ENCODE data around the gene TM2D3. TPM values are rescaled to one million over a fixed set of nuclear protein-coding genes. Genes with fewer than 3 reads are reported as not detected.
A peak's percentile ranks its signal among the peaks of the same experiment; 100 is the strongest.

Gene TM2D3
- total and polyA plus RNA-seq, 10 donors: 33.6 to 97.4 (median 52.5) TPM

- no peak for DNase-seq
- peaks cover 0 to 36% (median 4%) of the 10 kb centered on the region in 6 donors for H3K36me3 ChIP-seq
- H3K27me3 ChIP-seq (replicated peaks in 1 of 7): no peaks in the 10 kb centered on the region
- TF ChIP-seq CTCF (IDR thresholded peaks at IDR 0.05 in 8 of 11, conservative IDR thresholded peaks at IDR 0.05 in 3 of 11) (no peak), POLR2A (IDR thresholded peaks at IDR 0.05) (no peak), POLR2AphosphoS5 (IDR thresholded peaks at IDR 0.05) (no peak)
- intact Hi-C loops (cut with DNase I; ENCODE audit: low total_unique reads): no loop called here
- WGBS, 5 donors: 58 to 77% (median 64%) methylated on average over 8 of the region's 8 CpGs
- H3K27ac ChIP-seq: peak overlapping the region in 1 of 8 donors; percentile 99
- H3K4me1 ChIP-seq: peaks cover 22 to 48% (median 38%) of the 10 kb centered on the region in 6 donors
- H3K4me3 ChIP-seq: no peak overlapping the region
- H3K9me3 ChIP-seq: no peaks in the 10 kb centered on the region
Observed at GRCh38 chr15:101654171-101654570, 2.0 kb upstream of the TM2D3 start.

GRCh38 chr15:101652786-101653430 is 727 bp upstream of the TM2D3 start:
- DNase-seq: peak; percentile 72
- H3K36me3 ChIP-seq: peaks cover 0 to 41% (median 15%) of the 10 kb centered on the region in 6 donors
- 33 to 44% (median 37%) methylated on average over 35 to 42 of the region's 42 CpGs for WGBS, 5 donors

DNA sequence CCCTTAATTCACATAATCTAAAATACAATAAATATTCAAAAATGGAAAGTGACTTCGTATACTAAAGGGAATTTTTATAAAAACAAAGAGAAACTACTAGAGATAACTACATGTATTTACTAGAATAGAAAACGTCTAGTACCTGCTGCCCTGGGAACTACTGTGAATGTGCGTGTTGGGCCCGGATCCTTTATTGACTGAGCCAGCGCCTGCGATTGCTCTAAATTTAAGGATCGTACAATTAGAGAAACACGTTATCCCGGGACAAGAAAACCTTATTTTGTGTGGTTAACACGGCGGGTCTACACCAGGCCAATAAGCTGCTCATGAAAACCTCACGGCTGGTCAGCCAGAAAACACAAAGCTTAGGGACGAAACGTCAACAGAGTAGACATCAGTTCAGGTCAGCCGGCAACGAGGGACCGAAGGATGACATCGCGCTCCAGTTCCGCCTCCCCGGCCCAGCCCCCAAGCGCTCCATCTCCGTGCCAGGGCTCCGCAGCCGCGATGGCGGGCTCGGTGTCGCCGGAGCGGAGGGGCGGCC is 555 bp downstream of the TM2D3 start:
- Histone ChIP-seq H3K36me3 (peaks cover 0 to 46% (median 26%) of the 10 kb centered on the region in 6 donors), H3K9me3 (no peaks in the 10 kb centered on the region), H3K27me3 (replicated peaks in 1 of 7) (no peaks in the 10 kb centered on the region), H3K4me1 (peaks cover 22 to 74% (median 52%) of the 10 kb centered on the region in 6 donors), H3K27ac (peak overlapping the region; percentile 98 to 100 (median 99)), H3K4me3 (peak overlapping the region; percentile 50 to 98 (median 80))
- WGBS, 5 donors: 0 to 1% (median 1%) methylated on average over 16 to 32 of the region's 32 CpGs
- DNase-seq: no peak
- intact Hi-C loops (cut with DNase I; ENCODE audit: low total_unique reads): no loop called here
- TF ChIP-seq POLR2A (IDR thresholded peaks at IDR 0.05) (no peak), POLR2AphosphoS5 (IDR thresholded peaks at IDR 0.05) (no peak), CTCF (IDR thresholded peaks at IDR 0.05 in 8 of 11, conservative IDR thresholded peaks at IDR 0.05 in 3 of 11) (no peak)

More at GRCh38 chr15:101652786-101653430, 727 bp upstream of the TM2D3 start:
- H3K9me3 ChIP-seq: no peaks in the 10 kb centered on the region
- peak overlapping the region; percentile 50 to 98 (median 80) for H3K4me3 ChIP-seq
- peaks cover 22 to 61% (median 45%) of the 10 kb centered on the region in 6 donors for H3K4me1 ChIP-seq
- intact Hi-C loops (cut with DNase I; ENCODE audit: low total_unique reads): no loop called here
- no peaks in the 10 kb centered on the region for H3K27me3 ChIP-seq (replicated peaks in 1 of 7)
- peak overlapping the region; percentile 98 to 100 (median 99) for H3K27ac ChIP-seq
- TF ChIP-seq CTCF (IDR thresholded peaks at IDR 0.05 in 8 of 11, conservative IDR thresholded peaks at IDR 0.05 in 3 of 11): no peak
- TF ChIP-seq POLR2A (IDR thresholded peaks at IDR 0.05): no peak
- TF ChIP-seq POLR2AphosphoS5 (IDR thresholded peaks at IDR 0.05): no peak

DNA sequence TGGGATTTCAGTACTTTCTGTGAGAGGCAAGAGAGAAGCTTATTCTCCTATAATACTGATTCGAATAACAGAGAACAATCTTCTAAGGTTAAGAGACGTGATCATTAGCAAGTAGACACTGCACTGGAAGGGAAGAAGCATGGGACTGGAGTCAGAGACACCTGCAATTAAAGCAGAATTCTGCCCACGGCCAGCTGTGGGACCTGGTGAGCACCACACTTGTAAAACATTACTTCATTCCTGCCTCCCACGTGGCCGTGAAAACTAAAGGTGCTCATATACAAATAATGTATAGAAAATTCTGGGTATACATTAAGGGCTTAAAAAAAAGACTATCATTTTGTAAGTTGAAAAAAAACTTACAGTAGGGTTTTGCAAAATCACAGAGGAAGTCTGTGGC is 2.0 kb downstream of the TM2D3 start:
- Histone ChIP-seq H3K27ac (peak overlapping the region in 5 of 8 donors; percentile 35 to 100 (median 99)), H3K9me3 (no peaks in the 10 kb centered on the region), H3K27me3 (replicated peaks in 1 of 7) (no peaks in the 10 kb centered on the region), H3K36me3 (peaks cover 0 to 51% (median 41%) of the 10 kb centered on the region in 6 donors), H3K4me3 (no peak overlapping the region), H3K4me1 (peaks cover 22 to 87% (median 58%) of the 10 kb centered on the region in 6 donors)
- intact Hi-C loops (cut with DNase I; ENCODE audit: low total_unique reads): no loop called here
- TF ChIP-seq POLR2AphosphoS5 (IDR thresholded peaks at IDR 0.05) (no peak), CTCF (IDR thresholded peaks at IDR 0.05 in 8 of 11, conservative IDR thresholded peaks at IDR 0.05 in 3 of 11) (no peak), POLR2A (IDR thresholded peaks at IDR 0.05) (no peak)
- 68 to 86% (median 76%) methylated on average over 5 of the region's 5 CpGs for WGBS, 5 donors
- DNase-seq: no peak

Measured in spleen (tissue), 11 donors.